ENCODE measurements around the gene TYK2. TPM values are rescaled to one million over a fixed set of nuclear protein-coding genes. Genes with fewer than 3 reads are reported as not detected.

Gene TYK2
- total and polyA plus RNA-seq, 2 experiments from 2014 or later, result 60.4 to 85.5 TPM

- H3K27ac ChIP-seq, result no peak overlapping the region
- H3K79me2 ChIP-seq (ENCODE audit: insufficient read depth), result peaks cover 20% of the 10 kb centered on the region; the same call in 1 of the 2 replicates
- no peak overlapping the region for H3K4me2 ChIP-seq (ENCODE audit: unreplicated experiment)
- H3K4me1 ChIP-seq (ENCODE audit: insufficient read depth), result no peaks in the 10 kb centered on the region
- no peak for DNase-seq
- no peak overlapping the region for H2AFZ ChIP-seq
- WGBS, 2 experiments (ENCODE audit: low coverage in 1 of 2, low lambda C conversion rate in 2 of 2, missing lambda C conversion rate in 2 of 2), result 93% methylated on average over 11 of the region's 11 CpGs
- no peaks in the 10 kb centered on the region for H4K20me1 ChIP-seq (ENCODE audit: insufficient read depth)
- no peak overlapping the region for H3K9ac ChIP-seq
- no peaks in the 10 kb centered on the region for H3F3A ChIP-seq (ENCODE audit: insufficient read depth)
- no peaks in the 10 kb centered on the region for H3K27me3 ChIP-seq (replicated peaks; ENCODE audit: insufficient read depth)
- no peaks in the 10 kb centered on the region for H3K9me3 ChIP-seq (ENCODE audit: low read depth)
- TF ChIP-seq EZH2 (IDR thresholded peaks at IDR 0.05; ENCODE audit: insufficient read depth, poor library complexity, severe bottlenecking), result no peak
- TF ChIP-seq EZH2phosphoT487 (IDR thresholded peaks at IDR 0.05; ENCODE audit: insufficient read depth, low read depth), result no peak
- H3K36me3 ChIP-seq (ENCODE audit: low read depth), result peaks cover 16% of the 10 kb centered on the region; the same call in 1 of the 2 replicates
- no peaks in the 10 kb centered on the region for H3K9me2 ChIP-seq (ENCODE audit: insufficient read depth)
- in situ Hi-C loops (cut with MboI), result no loop called here
- H3K4me3 ChIP-seq, result no peak overlapping the region
Observed at GRCh38 chr19:10321417-10321797, 59.0 kb downstream of the TYK2 start.

GRCh38 chr19:10320602-10321416 lies 59.6 kb downstream of the TYK2 start:
- Histone ChIP-seq H4K20me1 (ENCODE audit: insufficient read depth) (no peaks in the 10 kb centered on the region), H3K4me1 (ENCODE audit: insufficient read depth) (0 out of 2 replicates have a peak, but pooled peaks cover 4% of the 10 kb centered on the region), H3K36me3 (ENCODE audit: low read depth) (peaks cover 15% of the 10 kb centered on the region; the same call in 1 of the 2 replicates), H3K9ac (no peak overlapping the region), H3F3A (ENCODE audit: insufficient read depth) (no peaks in the 10 kb centered on the region), H3K9me3 (ENCODE audit: low read depth) (no peaks in the 10 kb centered on the region), H2AFZ (no peak overlapping the region), H3K4me2 (ENCODE audit: unreplicated experiment) (no peak overlapping the region), H3K4me3 (no peak overlapping the region), H3K27ac (no peak overlapping the region), H3K27me3 (replicated peaks; ENCODE audit: insufficient read depth) (no peaks in the 10 kb centered on the region), H3K79me2 (ENCODE audit: insufficient read depth) (peaks cover 14% of the 10 kb centered on the region; the same call in 1 of the 2 replicates), H3K9me2 (ENCODE audit: insufficient read depth) (no peaks in the 10 kb centered on the region)
- in situ Hi-C loops (cut with MboI), result no loop called here
- DNase-seq, result no peak
- WGBS, 2 experiments (ENCODE audit: low coverage in 1 of 2, low lambda C conversion rate in 2 of 2, missing lambda C conversion rate in 2 of 2), result 95 to 96% methylated on average over 12 to 32 of the region's 32 CpGs
- TF ChIP-seq EZH2 (IDR thresholded peaks at IDR 0.05; ENCODE audit: insufficient read depth, poor library complexity, severe bottlenecking), result no peak

DNA sequence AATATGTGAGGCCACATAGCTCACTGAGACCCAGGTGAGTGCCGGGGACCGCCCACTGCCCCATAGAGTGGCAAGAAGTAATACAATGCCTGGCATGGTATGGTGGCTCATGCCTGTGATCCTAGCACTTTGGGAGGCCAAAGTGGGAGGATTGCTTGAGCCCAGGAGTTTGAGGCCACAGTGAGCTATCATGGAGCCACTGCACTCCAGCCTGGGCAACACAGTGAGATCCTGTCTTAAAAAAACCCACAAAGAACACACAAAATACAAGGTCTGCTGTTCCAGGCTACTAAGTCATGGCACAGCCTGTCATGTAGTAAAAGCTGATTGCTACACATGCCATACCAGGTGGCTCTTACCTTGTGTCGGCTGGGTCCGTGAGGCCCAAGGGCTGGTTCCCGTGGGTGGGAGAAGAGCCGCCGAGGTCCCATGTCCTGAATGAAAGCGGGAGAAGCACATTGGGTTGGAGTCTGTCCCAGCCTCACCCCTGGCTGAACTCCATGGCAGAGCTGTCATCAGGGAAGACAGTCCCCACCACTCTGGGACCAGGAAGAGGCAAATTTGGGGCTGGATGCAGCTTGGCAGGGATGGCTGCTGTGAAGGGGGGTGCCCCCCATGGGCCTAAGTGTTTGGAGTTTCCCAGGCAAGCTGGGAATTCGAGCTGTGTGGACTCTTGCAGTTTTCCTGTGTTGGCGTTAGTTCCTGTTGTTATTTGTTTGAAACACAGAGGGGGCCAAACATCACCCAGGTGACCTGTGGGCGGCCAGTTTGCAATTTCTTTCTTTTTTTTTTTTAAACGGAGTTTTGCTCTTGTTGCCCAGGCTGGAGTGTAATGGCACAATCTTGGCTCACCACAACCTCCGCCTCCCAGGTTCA lies 61.3 kb downstream of the TYK2 start:
- Histone ChIP-seq H3K79me2 (ENCODE audit: insufficient read depth) (peaks cover 14% of the 10 kb centered on the region), H3K9ac (no peak overlapping the region), H4K20me1 (ENCODE audit: insufficient read depth) (no peaks in the 10 kb centered on the region), H3K27ac (no peak overlapping the region), H3K36me3 (ENCODE audit: low read depth) (peaks cover 3% of the 10 kb centered on the region; the same call in 1 of the 2 replicates), H3K9me2 (ENCODE audit: insufficient read depth) (no peaks in the 10 kb centered on the region), H3K4me3 (no peak overlapping the region), H3K9me3 (ENCODE audit: low read depth) (no peaks in the 10 kb centered on the region), H3K4me2 (ENCODE audit: unreplicated experiment) (no peak overlapping the region), H3F3A (ENCODE audit: insufficient read depth) (no peaks in the 10 kb centered on the region), H3K27me3 (replicated peaks; ENCODE audit: insufficient read depth) (no peaks in the 10 kb centered on the region), H2AFZ (no peak overlapping the region), H3K4me1 (ENCODE audit: insufficient read depth) (peaks cover 9% of the 10 kb centered on the region; the same call in 1 of the 2 replicates)
- TF ChIP-seq EZH2phosphoT487 (IDR thresholded peaks at IDR 0.05; ENCODE audit: insufficient read depth, low read depth) (no peak), EZH2 (IDR thresholded peaks at IDR 0.05; ENCODE audit: insufficient read depth, poor library complexity, severe bottlenecking) (no peak)
- in situ Hi-C loops (cut with MboI), result no loop called here
- 87% methylated on average over 13 of the region's 13 CpGs for WGBS, 2 experiments (ENCODE audit: low coverage in 1 of 2, low lambda C conversion rate in 2 of 2, missing lambda C conversion rate in 2 of 2)
- no peak for DNase-seq

DNA sequence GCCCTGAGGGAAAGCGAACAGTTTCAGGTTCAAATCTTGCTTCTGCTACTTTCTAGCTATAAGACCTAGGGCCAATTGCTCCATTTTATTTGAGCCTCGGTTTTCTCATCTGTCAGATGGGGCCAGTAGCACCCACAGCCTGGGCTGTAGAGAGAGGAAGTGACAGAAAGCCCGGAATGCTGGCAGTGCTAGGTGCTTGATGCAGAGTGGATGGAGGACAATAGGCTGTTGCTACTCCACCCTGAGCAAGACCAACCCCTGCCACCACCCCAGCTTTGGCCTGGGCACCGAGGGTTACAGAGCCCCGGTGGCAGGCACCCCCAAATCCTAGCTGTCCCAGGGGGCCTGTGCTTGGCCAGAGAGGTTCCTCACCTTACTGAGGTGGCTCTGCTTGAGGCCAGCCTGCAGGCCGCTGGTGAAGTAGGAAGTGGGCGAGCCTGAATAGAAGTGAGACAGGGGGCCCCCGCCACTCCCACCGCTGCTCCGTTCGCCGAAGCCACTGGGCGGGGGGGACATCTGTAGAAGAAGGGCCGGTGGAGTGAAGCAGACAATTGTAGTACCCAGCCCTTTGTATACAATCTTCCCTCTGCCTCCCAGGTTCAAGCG lies 62.4 kb downstream of the TYK2 start:
- DNase-seq, result no peak
- WGBS, 2 experiments (ENCODE audit: low coverage in 1 of 2, low lambda C conversion rate in 2 of 2, missing lambda C conversion rate in 2 of 2), result 95 to 98% methylated on average over 15 of the region's 15 CpGs
- H4K20me1 ChIP-seq (ENCODE audit: insufficient read depth), result no peaks in the 10 kb centered on the region
- H3K4me3 ChIP-seq, result no peak overlapping the region
- TF ChIP-seq EZH2 (IDR thresholded peaks at IDR 0.05; ENCODE audit: insufficient read depth, poor library complexity, severe bottlenecking), result no peak
- TF ChIP-seq EZH2phosphoT487 (IDR thresholded peaks at IDR 0.05; ENCODE audit: insufficient read depth, low read depth), result no peak
- H3K36me3 ChIP-seq (ENCODE audit: low read depth), result peaks cover 3% of the 10 kb centered on the region; the same call in 1 of the 2 replicates
- no peaks in the 10 kb centered on the region for H3K9me2 ChIP-seq (ENCODE audit: insufficient read depth)
- no peaks in the 10 kb centered on the region for H3K9me3 ChIP-seq (ENCODE audit: low read depth)
- peaks cover 20% of the 10 kb centered on the region for H3K79me2 ChIP-seq (ENCODE audit: insufficient read depth)
- no peak overlapping the region for H2AFZ ChIP-seq
- no peaks in the 10 kb centered on the region for H3K27me3 ChIP-seq (replicated peaks; ENCODE audit: insufficient read depth)
- H3F3A ChIP-seq (ENCODE audit: insufficient read depth), result peaks cover 3% of the 10 kb centered on the region; the same call in 1 of the 2 replicates
- peaks cover 9% of the 10 kb centered on the region; the same call in 1 of the 2 replicates for H3K4me1 ChIP-seq (ENCODE audit: insufficient read depth)
- no peak overlapping the region for H3K9ac ChIP-seq
- H3K4me2 ChIP-seq (ENCODE audit: unreplicated experiment), result no peak overlapping the region
- in situ Hi-C loops (cut with MboI), result no loop called here
- H3K27ac ChIP-seq, result no peak overlapping the region
